ENCODE measurements around the gene CHD5.

CHD5 gene

DNA sequence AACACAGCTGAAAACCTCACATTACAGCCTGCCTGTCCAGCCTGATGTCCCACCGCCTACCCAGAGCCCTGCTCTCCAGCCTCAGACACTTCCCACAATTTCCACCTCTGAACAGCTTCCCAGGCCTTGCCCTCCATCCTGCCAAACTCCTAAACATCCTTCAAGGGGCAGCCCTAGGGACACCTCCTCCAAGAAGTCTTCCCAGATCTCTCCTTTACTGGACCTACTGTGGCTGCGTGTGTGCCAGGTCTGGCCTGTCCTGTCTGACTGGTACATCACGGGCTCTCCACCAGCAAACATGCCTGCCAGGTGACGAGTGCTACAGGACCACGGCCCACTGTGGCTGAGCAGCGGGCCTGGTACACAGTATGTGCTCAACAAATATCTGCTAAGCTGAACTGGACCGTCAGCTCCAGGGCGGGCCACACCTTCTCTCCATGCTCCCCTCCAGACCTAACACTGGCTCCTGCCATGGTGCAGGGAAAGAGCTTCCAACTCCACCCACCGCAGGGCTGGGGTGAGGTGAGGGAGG lies 28.8 kb downstream of the CHD5 start:
- DNase-seq: no peak

- no peak for DNase-seq
These were observed 29.8 kb downstream of the CHD5 start for GRCh38 chr1:6150006-6150938.

DNA sequence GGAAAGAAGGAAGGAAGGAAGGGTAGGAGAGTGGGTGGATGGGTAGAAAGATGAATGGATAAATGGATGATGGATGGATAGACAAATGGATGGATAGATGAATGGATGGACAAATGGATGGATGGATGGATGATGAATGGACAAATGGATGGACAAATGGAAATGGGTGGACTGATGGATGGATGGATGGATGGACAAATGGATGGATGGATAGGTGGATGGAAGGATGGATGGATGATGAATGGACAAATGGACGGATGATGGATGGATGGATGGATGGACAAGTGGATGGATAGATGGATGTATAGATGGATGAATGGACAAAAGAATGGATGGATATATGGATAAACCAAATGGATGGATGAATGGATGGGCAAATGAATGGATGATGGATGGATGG lies 30.5 kb downstream of the CHD5 start:
- DNase-seq: no peak

DNA sequence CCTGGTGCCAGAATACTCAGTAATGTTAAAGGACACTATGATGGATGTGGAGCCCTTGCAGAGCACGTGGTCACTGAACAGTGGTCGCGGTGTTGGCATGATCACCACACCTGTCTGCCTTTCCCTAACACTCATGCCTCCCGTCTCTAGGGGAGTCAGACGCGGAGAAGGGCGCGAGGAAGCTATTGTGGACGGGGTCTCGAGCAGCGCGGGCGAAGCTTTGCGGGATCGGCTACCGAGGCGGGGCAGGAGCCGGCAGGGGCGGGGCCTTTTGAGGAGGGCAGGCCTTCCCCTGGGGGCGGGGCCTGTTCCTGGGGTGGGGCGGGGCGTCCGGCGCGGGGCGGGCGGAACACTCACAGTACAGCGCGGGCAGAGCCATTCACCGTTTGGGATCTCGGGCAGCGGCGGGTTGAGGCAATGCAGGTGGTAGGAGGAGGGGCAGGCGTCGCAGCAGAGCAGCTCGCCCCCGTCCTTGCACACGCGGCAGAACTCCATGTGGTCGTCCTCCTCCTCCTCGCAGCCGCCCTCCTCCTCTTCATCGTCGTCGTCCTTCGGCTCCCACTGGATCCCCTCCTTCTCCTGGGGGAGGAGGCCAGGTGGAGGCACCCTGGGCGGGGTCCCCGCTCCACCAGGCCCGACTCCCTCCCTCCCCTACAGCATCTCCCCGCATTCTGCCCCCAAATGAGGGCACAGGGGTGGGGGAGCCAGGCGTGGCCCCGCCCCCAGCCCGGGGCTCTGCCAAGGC lies 31.5 kb downstream of the CHD5 start:
- DNase-seq: peak; percentile 59 to 61

- no peak for DNase-seq
These were observed 34.2 kb downstream of the CHD5 start for GRCh38 chr1:6145864-6146410.

- DNase-seq: no peak
These were observed 34.7 kb downstream of the CHD5 start for GRCh38 chr1:6145396-6145750.

DNA sequence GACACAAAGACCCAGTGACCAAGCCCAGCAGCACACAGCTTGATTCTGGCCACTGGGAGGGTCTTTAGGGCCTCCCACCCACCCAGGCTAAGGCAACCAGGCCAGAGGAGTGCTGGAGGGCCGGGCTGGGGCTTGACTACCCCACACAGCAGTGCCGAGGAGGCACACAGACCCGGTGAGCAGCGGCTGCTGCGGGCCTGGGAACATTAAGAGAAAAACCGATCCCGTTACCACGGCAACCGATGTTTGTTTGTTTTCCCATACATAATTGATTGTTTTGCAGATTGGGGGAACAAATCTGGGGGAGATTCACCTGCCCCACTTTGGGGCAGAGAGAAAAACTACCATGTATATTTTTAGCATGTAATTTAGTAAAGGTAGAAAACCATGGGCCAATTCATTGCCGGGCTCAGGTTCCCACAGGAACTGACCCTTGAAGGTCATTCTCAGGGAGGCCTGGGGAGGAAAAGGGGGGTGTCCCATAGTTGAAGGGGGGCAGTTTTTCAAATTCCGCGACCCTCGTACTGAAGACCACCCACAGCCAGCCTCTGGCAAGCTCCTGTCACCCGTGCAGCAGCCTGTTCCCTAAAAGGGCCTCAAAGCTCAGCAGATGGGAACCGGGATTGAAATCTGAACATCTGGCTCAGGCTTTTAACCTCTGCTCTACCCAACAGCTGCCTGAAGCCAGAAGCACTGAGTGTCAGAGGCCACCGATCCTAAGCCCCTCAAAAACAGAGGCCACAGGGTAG lies 35.3 kb downstream of the CHD5 start:
- no peak for DNase-seq

GRCh38 chr1:6144175-6144574 lies 35.9 kb downstream of the CHD5 start:
- DNase-seq: no peak

DNA sequence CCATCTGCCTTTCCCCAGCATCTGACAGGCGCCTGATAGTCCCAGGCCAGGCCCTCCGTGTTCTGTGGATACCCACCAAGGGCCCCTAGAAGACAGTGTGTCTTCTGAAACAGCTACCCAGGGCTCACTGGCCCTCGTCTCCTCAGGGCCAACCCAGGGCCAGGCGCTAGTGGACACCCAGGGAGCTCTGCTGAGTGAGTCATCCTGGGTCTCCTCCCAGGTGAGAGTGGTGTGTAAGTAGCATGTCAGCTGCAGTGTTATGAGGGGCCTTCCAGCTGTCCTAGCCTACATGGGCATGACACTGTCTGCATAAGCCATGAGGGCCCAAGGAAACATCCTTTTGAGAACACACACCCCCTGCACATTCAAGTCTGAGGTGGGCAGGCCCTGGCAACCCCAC lies 36.7 kb downstream of the CHD5 start:
- DNase-seq: no peak

GRCh38 chr1:6142734-6143133 lies 37.4 kb downstream of the CHD5 start:
- DNase-seq: no peak

GRCh38 chr1:6142036-6142621 lies 38.0 kb downstream of the CHD5 start:
- DNase-seq: no peak

DNA sequence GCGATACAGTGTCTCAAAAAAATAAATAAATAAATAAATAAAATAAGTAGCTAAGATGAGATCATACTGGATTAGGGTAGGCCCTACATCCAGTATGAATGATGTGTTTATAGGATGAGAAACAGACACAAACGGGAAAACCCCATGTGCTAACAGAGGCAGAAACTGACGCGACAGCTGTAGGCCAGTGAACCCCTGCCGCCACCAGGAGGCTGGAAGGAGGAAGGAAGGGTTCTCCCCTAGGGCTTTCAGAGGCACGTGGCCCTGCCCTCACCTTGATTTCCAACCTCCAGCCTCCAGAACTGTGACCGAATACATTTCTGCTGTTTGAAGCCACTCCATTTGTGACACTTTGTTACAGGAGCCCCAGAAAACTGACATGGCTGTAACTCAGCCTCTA lies 38.5 kb downstream of the CHD5 start:
- no peak for DNase-seq

DNA sequence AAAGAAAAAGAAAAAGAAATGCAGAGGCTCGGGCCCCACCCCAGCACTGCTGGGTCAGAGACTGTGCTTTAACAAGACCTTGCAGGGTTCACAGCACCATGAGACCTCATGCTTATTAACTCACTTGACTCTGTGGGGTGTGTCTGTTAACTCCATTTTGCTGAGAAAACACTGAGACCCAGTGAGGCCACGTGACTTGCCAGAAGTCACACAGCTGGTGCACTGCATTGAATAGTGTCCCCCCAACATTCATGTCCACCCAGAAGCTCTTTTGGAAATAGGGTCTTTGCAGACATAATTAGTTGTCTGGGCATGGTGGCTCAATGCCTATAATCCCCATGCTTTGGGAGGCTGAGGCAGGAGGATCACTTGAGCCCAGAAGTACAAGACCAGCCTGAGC lies 39.7 kb downstream of the CHD5 start:
- no peak for DNase-seq

DNA sequence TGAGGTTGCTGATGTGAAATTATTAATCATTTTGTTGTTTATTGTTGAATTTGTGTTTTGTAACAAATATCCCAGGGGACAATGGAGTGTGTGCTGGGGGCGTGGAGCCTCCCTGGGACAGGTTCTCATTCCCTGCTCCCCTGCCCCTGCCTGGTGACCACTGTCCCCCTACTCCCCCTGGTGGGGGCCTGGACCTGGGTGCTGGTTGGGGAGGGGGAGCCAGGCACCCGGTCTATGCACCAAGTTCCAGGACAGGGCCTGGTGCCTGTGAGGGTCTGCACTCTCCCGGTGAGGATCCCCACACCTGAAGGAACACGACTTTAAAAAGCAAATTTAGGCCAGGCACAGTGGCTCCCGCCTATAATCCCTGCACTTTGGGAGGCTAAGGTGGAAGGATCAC lies 42.4 kb downstream of the CHD5 start:
- no peak for DNase-seq

DNA sequence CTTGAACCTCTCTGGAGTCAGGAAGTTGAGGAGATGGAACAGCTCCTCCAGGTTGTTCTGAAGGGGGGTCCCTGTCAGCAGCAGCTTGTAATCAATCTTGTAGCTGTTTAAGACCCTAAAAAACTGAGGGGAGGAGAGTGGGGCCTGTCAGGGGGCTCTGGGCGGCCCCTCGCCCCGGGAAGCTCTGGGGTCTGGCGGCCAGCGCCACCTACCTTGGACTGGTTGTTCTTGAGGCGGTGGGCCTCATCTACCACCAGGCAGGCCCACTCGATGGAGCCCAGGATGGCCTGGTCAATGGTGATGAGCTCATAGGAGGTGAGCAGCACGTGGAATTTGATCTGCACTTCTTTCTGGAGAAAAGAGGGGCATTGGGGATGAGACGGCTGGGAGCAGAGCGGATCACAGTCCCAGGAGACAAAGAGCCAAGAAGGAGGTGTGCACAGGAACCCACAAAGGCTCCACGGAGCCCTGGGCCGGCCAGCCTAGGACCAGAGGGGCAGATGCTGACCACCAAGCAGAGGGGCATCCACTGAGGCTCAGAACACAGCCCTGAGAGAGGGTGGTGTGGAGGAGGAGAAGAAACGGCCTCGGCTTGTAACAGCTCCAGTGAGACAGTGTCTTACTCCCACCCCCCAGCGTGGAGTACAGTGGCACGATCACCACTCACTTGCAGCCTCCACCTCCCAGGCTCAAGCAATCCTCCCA lies 43.5 kb downstream of the CHD5 start:
- no peak for DNase-seq

DNA sequence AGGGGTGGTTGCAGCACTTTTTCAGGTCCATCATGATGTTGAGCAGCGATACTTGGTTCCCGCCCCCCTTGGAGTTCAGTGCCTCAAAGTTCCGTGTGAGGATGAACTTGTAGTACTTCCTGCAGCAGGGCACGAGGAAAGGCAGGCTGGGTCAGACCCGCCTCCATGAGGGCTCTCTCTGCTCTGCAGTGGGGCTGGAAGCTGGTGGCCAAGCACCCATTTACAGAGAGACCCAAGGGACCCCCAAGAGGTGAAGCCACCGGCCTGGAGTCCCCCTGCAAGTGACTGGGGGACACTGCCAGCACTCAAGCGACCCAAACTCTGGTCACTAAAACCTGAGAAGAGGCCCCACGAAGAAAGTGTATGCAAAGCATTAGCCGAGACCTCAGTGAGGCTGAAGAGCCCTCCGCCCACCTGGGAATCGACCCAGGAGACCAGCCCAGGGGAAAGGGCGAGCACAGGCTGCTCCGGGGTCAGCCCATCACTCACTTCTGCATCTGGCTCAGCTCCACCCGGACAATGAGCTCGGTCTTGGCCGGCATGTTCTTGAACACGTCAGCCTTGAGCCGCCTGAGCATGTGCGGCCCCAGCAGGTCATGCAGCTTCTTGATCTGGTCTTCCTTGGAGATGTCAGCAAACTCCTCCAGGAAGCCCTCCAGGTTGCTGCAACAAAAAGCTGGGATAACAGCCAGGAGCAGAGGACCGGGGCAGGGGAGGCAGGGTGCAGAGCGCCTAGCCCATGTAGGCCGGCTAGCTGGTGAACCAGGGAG lies 45.2 kb downstream of the CHD5 start:
- no peak for DNase-seq

DNA sequence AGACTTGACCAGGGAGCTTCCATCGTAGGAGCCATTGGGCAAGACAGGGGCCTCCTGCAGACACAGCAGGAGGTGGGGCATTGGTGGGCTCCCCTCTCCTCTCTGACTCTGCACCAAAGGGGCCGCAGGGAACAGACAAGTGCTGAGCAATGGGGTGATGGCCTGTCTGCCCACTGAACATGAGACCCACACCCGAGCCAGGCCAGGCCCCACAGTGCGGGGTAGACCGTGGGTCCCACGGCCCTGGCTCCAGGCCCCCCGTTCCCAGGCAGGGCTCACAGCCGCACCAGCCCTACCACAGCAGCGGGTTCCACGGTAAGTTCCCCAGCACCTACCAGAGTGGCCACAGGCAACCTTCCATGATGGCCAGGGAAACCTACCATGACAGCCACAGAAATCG lies 45.9 kb downstream of the CHD5 start:
- no peak for DNase-seq

DNA sequence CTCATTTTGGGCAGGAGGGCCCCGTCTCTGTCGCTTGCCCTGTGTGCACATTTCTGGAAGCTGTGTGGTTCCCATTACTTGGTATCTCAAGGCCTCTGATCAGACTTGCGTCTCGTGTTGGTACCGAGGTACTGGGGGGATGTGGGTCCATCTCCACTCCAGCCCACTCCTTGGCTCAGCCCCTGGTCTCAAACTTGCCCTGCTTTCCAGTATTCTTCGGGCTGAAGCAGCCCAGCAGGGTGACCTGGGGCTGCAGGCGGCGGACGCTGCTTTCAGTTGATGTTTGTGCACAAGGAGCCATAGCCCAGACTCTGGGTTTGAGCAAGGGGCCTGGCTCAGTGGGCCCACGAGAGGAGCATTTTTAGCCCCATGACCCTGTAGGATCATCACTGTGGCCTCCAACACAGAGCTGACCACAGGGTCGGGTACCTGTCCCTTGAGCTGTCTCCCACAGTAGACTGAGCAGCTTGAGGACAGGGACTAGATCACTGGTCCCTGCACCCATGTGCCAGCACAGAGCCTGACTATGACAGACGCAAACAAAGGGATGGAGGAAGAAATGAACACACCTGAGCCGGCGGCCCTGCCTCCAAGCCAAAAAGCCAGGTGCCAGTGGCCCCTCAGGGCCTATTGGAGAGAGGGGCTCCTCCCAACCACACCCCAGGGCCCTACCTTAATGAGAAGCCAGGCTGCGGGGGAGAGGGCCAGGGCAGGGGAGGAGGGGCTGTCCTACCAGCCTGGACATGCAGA lies 46.8 kb downstream of the CHD5 start:
- no peak for DNase-seq

GRCh38 chr1:6131561-6131960 lies 48.6 kb downstream of the CHD5 start:
- DNase-seq: no peak

DNA sequence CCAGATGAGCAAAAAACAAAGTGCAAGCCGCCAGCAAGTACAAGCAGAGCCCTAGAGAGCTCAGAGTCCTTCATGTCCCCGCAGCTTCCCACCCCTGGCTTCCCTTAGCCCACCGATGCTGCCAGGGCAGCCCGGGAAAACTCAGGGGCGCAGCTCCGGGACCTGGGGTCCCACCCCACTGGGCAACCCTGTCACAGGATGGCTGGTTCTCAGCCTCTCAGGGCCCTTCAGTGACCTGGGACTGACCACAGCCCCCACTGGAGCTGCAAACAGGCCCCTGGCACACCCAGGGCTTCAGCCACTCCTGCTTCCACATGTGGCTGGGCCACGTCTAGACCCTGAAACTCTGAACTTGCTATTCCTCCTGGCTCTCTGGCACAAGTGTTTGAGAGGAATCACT lies 49.5 kb downstream of the CHD5 start:
- no peak for DNase-seq
